Epidermal melanocyte (primary cell): ENCODE results near the gene MPL.

Experiments used
- DNase-seq: peaks from one replicate; pipeline ENCODE4 v3.0.0; 2011; ENCODE audit warnings: low spot score; ENCODE audit not compliant: insufficient read length

Gene MPL

DNA sequence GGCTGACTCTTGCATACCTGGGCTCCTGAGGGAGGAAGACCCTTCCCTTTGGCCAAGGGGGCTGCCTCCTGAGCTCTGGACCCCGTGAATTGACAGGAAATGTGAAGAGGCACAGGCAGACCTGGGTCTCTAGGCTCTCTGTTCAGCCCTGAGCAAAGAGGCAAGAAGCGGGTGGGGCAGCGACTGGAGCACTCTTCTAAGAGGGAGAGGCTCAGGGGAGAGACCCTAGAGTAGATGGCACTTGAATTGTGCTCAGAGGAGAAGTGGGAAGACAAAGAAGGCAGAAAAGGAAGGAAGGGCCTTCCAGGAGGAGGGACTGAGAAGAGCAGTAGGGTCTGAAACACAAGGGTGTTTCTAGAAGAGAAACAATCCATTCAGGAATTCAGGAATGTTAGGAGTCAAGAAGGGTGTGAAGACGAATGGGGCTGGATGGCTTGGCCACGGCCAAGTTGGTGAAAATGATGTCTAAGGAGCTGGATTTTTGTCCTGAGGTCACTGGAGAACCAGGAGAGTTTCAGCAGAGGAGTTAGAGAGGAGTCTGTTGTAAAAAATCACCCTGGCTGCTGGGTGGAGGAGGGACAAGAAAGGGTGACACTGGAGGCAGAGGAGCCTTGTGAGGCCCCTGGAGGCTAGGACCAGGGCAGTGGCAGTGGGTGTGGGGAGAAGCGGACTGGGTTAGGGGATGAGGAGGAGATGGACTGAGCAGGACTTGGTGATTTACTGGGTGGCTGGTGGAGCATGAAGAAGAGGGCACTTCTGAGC is 31.5 kb upstream of the MPL start:
- DNase-seq, result no peak

DNA sequence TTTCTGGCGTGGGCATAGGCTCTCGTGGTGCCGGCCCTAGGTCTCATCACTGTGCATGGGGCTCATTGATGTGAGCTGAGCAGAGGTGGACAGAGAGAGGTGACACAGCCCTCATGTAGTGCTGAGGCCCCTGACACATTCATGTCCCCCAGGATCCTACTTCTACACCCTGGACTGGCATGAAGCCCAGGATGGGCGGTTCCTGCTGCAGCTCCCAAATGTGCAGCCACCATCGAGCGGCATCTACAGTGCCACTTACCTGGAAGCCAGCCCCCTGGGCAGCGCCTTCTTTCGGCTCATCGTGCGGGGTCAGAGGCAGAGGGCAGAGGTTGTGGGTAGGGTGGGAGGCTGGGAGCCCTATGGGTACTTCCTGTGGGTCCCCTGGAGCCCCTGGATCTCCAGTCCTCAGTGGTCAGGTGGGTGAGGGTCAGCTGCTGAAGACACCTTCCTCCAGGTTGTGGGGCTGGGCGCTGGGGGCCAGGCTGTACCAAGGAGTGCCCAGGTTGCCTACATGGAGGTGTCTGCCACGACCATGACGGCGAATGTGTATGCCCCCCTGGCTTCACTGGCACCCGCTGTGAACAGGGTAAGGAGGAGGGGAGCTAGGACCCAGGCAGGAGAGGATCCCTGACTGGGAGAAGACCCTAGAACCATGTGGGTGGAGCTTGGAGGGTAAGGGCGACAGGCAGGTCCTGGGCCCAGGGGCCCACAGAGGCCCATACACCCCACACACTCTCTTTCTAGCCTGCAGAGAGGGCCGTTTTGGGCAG is 30.7 kb upstream of the MPL start:
- DNase-seq, result no peak

DNA sequence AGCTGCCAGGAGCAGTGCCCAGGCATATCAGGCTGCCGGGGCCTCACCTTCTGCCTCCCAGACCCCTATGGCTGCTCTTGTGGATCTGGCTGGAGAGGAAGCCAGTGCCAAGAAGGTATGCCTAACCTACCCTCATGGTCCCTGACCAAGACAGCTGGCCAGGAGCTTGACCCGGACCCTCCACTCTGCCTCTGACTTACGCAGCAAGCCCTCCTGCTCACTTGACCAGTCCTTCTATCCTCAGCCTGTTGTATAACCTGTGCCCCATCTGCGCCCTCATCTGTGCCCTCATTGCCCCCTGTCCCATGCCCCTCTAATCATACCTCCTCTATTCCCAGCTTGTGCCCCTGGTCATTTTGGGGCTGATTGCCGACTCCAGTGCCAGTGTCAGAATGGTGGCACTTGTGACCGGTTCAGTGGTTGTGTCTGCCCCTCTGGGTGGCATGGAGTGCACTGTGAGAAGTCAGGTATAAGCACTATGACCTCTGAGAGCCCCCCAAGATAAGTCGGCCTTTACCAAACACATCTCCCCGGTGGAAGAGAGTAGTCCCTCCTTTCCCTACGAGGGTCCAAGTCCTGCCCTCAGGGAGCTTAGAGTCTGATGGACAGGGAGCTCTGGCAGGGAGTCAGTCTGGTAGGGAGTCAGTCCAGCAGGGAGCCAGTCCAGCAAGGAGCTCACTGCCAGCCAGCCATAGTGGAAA is 30.0 kb upstream of the MPL start:
- no peak for DNase-seq

DNA sequence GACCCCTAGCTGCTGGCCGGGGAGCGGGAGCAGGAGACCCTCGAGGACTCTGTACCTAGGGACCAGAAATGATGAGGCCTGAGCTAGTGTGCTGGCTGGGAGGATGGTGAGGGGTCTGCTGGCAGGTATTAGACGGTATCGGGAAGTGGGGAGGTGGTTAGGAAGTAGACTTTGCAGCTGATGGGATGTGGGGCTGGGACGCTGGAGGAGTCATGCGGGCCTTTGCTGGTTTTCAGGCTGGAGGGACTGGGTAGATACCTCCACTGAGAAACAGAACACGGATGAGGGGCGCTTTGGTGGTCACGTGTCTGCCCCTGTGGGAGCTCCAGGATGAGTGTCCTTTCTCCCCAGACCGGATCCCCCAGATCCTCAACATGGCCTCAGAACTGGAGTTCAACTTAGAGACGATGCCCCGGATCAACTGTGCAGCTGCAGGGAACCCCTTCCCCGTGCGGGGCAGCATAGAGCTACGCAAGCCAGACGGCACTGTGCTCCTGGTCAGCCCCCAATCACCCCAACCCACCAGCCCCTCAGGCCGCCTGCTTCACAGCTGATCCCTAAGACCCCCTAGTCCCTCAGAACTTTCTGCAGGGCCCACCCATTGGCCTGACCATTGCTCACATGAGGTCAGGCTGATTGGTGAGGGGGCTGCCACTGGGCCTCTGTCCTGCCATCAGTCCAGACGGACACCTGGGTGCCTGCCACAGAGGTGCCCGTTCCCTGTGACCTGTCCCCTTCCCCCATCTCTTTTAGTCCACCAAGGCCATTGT is 28.8 kb upstream of the MPL start:
- no peak for DNase-seq

DNA sequence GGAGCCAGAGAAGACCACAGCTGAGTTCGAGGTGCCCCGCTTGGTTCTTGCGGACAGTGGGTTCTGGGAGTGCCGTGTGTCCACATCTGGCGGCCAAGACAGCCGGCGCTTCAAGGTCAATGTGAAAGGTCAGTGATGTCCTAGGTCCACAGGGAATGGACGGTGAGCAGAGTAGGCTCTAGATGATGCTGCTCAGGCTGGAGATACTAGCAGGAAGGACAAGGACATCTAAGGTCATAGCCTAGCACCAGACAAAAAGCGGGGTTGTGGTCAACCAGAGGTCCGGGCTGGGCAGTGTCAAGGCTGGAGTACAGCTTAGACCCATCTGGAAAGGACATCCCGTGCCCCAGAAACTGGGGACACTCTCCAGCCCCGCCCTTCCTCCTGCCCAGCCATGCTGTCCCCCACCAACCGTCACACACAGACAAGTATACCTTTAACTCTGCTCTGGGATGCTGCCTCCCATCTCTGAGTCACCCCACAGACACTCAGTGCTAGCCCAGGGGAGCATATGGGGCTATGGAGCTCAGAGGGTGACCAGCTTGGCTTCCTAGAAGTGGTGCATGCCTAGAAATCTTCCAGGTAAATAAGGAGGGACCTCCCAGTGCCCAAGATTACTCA is 28.1 kb upstream of the MPL start:
- DNase-seq, result no peak

DNA sequence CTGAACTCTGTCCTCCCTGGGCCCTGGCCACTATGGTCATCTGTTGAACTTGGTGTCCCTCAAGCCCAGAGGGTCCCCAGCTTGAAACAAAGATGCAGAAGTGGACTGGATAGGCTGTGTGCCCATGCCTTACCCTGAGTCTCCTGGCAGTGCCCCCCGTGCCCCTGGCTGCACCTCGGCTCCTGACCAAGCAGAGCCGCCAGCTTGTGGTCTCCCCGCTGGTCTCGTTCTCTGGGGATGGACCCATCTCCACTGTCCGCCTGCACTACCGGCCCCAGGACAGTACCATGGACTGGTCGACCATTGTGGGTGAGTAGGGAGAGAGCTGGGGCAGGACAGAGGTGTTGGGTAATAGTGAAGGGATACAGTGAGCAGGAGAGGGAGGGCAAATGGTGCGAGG is 26.1 kb upstream of the MPL start:
- DNase-seq, result no peak

DNA sequence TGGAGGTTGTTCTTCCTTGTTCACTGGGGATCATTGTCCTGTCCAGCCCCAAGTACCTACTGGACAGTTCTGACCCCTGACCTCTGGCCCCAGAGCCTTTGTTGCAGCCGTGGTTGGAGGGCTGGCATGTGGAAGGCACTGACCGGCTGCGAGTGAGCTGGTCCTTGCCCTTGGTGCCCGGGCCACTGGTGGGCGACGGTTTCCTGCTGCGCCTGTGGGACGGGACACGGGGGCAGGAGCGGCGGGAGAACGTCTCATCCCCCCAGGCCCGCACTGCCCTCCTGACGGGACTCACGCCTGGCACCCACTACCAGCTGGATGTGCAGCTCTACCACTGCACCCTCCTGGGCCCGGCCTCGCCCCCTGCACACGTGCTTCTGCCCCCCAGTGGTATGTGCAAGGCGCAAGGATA is 25.4 kb upstream of the MPL start:
- DNase-seq, result no peak

DNA sequence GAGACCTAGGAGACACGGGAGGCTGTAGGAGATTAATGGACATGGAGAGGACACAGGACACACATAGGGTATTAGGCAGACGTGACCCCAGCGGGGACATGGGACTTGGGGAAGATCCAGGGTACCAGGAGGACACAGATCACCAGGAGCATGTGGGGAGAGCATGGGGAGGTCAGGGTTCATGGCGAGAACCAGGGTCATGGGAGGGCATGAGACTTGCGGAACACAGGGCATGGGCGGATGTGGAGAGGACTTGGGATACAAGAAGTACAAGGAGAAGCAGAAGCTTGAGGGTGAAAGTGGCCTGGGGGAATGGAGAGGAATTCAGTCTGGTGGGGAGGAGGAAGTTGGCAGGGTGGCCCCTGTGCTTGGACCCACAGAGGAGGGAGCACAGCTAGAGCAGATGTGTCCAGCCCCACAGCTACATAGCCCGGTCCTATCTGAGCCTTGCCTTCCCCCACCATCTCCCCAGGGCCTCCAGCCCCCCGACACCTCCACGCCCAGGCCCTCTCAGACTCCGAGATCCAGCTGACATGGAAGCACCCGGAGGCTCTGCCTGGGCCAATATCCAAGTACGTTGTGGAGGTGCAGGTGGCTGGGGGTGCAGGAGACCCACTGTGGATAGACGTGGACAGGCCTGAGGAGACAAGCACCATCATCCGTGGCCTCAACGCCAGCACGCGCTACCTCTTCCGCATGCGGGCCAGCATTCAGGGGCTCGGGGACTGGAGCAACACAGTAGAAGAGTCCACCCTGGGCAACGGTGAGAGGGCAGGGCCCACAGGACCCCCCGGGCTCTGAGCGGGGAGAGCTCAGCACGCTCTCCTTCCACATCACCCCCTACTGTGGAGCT is 24.7 kb upstream of the MPL start:
- DNase-seq, result no peak

DNA sequence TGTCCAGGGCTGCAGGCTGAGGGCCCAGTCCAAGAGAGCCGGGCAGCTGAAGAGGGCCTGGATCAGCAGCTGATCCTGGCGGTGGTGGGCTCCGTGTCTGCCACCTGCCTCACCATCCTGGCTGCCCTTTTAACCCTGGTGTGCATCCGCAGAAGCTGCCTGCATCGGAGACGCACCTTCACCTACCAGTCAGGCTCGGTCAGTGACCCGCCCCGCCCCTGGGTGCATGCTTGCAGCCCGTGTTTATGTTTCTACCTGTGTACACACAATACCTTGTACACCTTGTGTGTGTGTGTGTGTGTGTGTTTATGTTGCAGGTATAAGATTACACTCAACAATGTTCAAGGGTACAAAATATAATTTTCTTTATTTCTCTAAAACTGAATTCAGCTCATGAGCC is 23.8 kb upstream of the MPL start:
- DNase-seq, result no peak

DNA sequence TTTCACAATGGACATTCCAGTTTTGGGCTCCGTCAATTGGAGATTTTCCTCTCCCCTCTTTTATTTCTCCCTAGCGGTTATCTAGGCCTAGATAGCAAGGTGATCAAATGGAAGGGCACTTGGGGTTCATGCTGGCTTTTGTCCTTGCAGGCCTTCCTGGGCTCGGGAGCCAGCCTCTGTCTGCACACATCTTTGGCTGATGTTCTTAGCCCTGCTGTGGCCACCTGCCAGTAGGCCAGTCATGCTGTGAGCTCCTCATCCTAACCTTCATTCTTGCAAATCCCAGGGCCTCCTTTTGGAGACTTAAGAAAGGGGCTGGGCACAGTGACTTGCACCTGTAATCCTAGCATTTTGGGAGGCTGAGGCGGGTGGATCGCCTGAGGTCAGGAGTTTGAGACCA is 23.4 kb upstream of the MPL start:
- DNase-seq, result no peak

DNA sequence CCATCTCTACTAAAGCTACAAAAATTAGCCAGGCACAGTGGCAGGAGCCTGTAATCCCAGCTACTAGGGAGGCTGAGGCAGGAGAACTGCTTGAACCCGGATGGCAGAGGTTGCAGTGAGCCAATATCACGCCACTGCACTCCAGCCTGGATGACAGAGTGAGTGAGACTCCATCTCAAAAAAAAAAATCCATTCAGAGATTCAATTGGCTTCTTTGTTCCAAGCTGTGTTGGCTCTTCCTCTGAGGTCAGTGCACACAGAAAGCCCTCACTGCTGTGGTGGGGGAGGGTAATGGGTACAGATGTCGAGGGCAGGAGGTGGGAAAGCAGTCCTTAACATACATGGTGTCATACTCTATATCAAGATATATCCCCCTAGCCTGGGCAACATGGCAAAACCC is 22.1 kb upstream of the MPL start:
- no peak for DNase-seq

DNA sequence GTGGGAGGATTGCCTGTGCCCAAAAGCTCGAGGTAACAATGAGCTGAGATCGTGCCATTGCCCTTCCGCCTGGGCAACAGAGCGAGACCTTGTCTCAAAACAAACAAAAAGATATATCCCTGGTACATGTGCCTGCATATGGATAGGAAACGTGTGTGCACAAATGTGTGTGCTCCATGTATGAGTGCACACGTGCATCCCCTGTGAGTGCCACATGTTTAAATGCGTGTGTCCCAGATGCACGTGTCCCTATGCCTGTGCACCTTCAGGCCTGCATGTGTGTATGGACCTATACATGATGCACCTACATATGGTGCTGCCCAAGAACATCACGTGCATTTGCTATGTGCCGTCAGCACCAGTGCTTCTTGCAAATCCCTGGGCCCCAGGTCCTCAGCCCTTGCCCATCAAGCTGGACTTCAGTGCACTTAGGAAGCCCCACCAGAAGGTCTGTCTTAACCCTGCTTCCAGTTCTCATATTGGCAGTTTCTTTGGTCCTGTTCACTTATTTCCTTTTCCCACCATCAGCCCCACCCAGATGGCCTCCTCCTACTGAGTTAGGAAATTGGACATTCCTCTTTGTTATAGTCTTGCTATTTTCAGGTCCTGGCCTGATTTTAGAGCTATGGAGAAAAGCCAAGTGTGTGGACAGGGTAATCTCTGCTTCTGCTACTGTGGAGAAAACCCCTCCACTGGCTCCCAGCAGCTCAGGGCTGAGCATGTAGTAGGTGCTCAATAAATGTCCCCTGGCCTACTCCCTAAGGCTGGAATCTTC is 21.5 kb upstream of the MPL start:
- no peak for DNase-seq

DNA sequence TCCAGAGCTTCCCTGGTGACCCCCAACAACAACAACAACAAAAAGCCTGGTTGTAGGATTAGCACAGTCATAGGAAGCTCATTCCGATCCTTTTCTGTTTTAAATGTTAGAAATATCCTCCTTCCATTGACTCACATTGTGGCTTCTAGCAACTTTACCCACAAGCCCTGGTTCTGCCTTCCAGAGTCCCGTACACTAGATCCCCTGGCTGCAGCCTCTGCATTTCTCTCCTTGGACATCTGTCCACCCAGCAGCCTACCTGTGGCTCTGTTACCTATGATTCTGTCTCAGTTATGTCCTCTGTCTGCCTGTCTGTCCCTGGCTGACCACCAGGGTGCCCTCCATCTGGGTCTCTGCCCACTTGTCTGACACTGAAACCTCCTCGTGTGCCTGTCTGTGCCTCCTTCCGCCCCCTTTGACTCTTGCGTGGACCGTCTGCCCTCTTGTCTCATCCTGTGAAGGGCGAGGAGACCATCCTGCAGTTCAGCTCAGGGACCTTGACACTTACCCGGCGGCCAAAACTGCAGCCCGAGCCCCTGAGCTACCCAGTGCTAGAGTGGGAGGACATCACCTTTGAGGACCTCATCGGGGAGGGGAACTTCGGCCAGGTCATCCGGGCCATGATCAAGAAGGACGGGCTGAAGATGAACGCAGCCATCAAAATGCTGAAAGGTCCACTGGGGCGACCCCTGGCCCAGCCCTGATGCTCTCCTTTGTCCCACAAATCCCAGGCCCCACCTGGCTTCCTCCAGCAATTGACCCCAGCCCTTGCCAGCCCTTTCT is 20.7 kb upstream of the MPL start:
- DNase-seq, result no peak

DNA sequence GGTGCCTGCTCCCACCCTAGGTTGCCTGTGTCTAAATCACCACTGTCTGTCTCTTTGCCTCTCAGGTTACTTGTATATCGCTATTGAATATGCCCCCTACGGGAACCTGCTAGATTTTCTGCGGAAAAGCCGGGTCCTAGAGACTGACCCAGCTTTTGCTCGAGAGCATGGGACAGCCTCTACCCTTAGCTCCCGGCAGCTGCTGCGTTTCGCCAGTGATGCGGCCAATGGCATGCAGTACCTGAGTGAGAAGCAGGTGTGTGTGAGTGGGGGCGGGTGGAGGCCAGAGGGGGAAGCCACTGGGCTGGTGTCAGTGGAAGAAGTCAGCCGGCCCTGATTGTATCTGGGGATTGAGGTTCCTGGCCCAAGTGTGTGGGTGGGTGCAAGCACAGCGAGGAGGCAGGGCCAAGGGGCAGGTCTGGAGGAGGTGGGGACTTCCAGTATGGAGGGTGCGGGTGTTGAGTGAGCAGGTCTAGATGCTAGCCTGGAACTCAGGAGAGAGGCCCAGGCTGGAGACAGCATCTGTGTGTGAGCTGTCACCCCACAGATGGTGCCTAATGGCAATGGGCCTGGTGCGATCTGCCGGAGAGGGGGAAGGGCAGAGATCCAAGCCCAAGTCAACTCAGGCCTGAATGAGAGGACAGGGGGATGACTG is 19.7 kb upstream of the MPL start:
- no peak for DNase-seq

DNA sequence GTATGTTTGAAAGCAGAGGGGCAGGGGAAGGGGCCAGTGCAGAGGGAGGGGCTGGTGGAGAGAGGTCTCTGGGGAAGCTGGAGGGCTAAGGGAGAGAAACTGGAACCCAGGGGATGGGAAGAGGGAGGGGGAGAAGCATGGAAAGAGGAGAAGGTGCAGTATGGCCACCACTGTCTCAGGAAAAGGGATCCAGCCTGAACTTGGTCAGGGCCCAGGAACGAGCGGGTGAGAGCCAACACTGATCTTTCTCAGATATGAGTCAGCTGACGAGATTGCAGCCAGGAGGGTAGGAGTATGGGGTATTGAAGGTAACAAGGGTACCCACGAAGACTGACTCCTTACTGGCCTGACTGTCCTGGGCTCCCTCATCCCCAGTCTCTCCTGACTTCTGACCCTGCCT is 18.8 kb upstream of the MPL start:
- DNase-seq, result no peak

DNA sequence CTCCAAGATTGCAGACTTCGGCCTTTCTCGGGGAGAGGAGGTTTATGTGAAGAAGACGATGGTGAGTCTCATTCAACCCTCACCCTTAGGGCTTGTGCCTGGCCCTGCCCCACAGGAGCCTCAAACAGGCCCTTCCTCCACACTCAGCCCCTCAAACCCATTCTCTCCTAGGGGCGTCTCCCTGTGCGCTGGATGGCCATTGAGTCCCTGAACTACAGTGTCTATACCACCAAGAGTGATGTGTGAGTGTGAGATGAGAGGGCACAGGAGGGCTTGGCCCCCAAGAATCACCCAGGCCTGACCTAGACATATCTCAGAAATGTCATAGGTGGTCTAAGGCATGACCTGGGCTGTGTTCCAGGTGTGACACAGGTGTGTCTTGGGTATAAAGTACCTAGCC is 18.3 kb upstream of the MPL start:
- DNase-seq, result no peak

DNA sequence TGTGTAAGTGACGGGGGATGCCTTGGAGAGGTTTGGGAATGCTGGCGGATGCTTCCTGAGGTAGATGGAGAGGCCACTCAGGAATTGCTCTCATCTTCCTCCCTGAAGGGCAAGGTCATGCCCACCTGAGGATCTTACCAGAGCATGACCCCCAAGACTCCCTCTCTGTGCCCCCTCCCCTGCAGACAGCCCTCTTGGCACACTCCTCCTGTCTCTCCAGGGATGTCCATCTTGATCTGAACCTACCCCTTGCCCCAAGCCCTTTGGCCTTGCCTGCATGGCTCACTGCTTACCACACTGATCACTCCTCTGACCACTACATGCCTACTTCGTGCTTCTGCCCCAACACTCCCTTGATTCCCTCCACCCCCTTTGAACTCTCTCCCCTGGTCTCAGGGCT is 17.9 kb upstream of the MPL start:
- no peak for DNase-seq

DNA sequence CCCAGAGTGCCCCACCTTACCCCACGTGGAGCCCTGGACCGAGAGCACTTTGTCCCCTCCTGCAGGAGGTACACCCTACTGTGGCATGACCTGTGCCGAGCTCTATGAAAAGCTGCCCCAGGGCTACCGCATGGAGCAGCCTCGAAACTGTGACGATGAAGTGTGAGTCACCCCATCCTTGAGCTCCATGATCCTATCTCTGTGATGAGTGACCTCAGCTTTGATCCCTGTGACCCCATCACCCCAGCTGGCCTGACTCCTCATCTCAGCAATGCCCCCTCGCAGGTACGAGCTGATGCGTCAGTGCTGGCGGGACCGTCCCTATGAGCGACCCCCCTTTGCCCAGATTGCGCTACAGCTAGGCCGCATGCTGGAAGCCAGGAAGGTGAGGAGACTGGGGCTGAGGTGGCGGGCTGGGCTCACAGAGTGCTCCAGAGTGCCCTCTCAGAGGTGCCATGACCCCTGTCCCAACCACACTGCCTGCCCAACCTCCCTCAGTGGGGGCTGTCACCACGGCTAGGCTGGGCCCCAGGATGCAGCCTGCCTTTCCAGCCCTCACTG is 16.2 kb upstream of the MPL start:
- DNase-seq, result no peak
